SK-MEL-5 (cell line): ENCODE results near the gene CDAN1. TPM values are rescaled to one million over a fixed set of nuclear protein-coding genes. Genes with fewer than 3 reads are reported as not detected.
A peak's percentile ranks its signal among the peaks of the same experiment; 100 is the strongest.

ENCODE experiments used
- DNase-seq: peaks from one replicate; pipeline ENCODE4 v3.0.0-alpha.2; 2016; ENCODE audit warnings: low read depth, low spot score
- in situ Hi-C: cut with HindIII; loops from 2 replicates; pipeline ENCODE4 v1.10.0; 2016; ENCODE audit warnings: low sequenced_read_pairs, high pct_unique_total_duplicates, low pct_unique_long_range_greater_than_20kb
- total RNA-seq: library from RNA; depleted of rRNA; stranded (reverse); fragments of >200 nt; shearing (Covaris generic); gene quantifications from 2 replicates; pipeline ENCODE4 v1.2.3, GENCODE V29; 2014

The CDAN1 gene
- total RNA-seq, 1 experiment from 2014 or later: 8.7 TPM

GRCh38 chr15:42721916-42722315 is 15.0 kb downstream of the CDAN1 start:
- in situ Hi-C loops: no loop called here
- DNase-seq: no peak

GRCh38 chr15:42721016-42721415 is 15.9 kb downstream of the CDAN1 start:
- DNase-seq: no peak
- in situ Hi-C loops: no loop called here

GRCh38 chr15:42720071-42720470 is 16.9 kb downstream of the CDAN1 start:
- DNase-seq: no peak
- in situ Hi-C loops: no loop called here

GRCh38 chr15:42719043-42719442 is 17.9 kb downstream of the CDAN1 start:
- DNase-seq: no peak
- in situ Hi-C loops: no loop called here

- DNase-seq: no peak
- in situ Hi-C loops: no loop called here
Observed at GRCh38 chr15:42716626-42717025, 20.3 kb downstream of the CDAN1 start.

GRCh38 chr15:42716125-42716524 is 20.8 kb downstream of the CDAN1 start:
- in situ Hi-C loops: no loop called here
- DNase-seq: no peak

- in situ Hi-C loops: no loop called here
- no peak for DNase-seq
Observed at GRCh38 chr15:42712584-42712983, 24.3 kb downstream of the CDAN1 start.

- no peak for DNase-seq
- in situ Hi-C loops: no loop called here
Observed at GRCh38 chr15:42711746-42712145, 25.2 kb downstream of the CDAN1 start.

- in situ Hi-C loops: no loop called here
- DNase-seq: no peak
Observed at GRCh38 chr15:42710662-42711061, 26.3 kb downstream of the CDAN1 start.

GRCh38 chr15:42707873-42708544 is 28.9 kb downstream of the CDAN1 start:
- in situ Hi-C loops: no loop called here
- peak; percentile 5 for DNase-seq

- no peak for DNase-seq
- in situ Hi-C loops: no loop called here
Observed at GRCh38 chr15:42707068-42707467, 29.9 kb downstream of the CDAN1 start.

- in situ Hi-C loops: no loop called here
- DNase-seq: no peak
Observed at GRCh38 chr15:42705336-42705735, 31.6 kb downstream of the CDAN1 start.

GRCh38 chr15:42704492-42704926 is 32.4 kb downstream of the CDAN1 start:
- peak; percentile 81 for DNase-seq
- in situ Hi-C loops: no loop called here

GRCh38 chr15:42696626-42697025 is 40.3 kb downstream of the CDAN1 start:
- DNase-seq: no peak
- in situ Hi-C loops: no loop called here

- in situ Hi-C loops: no loop called here
- DNase-seq: no peak
Observed at GRCh38 chr15:42695527-42696071, 41.3 kb downstream of the CDAN1 start.

GRCh38 chr15:42694398-42694797 is 42.5 kb downstream of the CDAN1 start:
- DNase-seq: no peak
- in situ Hi-C loops: no loop called here

GRCh38 chr15:42693942-42694341 is 43.0 kb downstream of the CDAN1 start:
- in situ Hi-C loops: no loop called here
- no peak for DNase-seq

GRCh38 chr15:42693496-42693895 is 43.4 kb downstream of the CDAN1 start:
- DNase-seq: no peak
- in situ Hi-C loops: no loop called here

- in situ Hi-C loops: no loop called here
- no peak for DNase-seq
Observed at GRCh38 chr15:42692997-42693396, 43.9 kb downstream of the CDAN1 start.
